Adipose tissue (tissue), 3 donors: Measurements from ENCODE around the gene CMKLR1. TPM values are rescaled to one million over a fixed set of nuclear protein-coding genes. Genes with fewer than 3 reads are reported as not detected.

Source experiments
- H3K27ac ChIP-seq: one replicate; pipeline ENCODE4 v1.5.1; 2013; ENCODE audit warnings: low read depth, low read length
- WGBS, 3 donors: extraction: QIAGEN DNeasy Blood & Tissue Kit; methylation state at CpG; one replicate each; pipeline ENCODE4 v1.1.7; 2013; 5-methylcytosine and 5-hydroxymethylcytosine counted together
- polyA plus RNA-seq, 3 donors: library from polyadenylated mRNA; stranded (reverse); fragments of 200-250 nt; gene quantifications; one replicate each; pipeline ENCODE4 v1.2.3, GENCODE V29; 2013
- donor health status: healthy with polysubstance abuse.
- donor health status: Bipolar disorder and iron deficiency.
- donor health status: healthy.

Gene CMKLR1
- polyA plus RNA-seq, 3 donors: 1.3 to 7.0 (median 5.3) TPM

GRCh38 chr12:108341854-108342847, 3.0 kb upstream of the CMKLR1 start:
- 58 to 87% (median 79%) methylated on average over 8 of the region's 8 CpGs for WGBS, 3 donors
- H3K27ac ChIP-seq: no peak overlapping the region

- no peak overlapping the region for H3K27ac ChIP-seq
- WGBS, 3 donors: 56 to 83% (median 74%) methylated on average over 3 of the region's 3 CpGs
Observed at GRCh38 chr12:108341356-108341755, 2.2 kb upstream of the CMKLR1 start.

GRCh38 chr12:108340037-108340436, 926 bp upstream of the CMKLR1 start:
- 64 to 71% (median 69%) methylated on average over 10 of the region's 10 CpGs for WGBS, 3 donors
- H3K27ac ChIP-seq: no peak overlapping the region

DNA sequence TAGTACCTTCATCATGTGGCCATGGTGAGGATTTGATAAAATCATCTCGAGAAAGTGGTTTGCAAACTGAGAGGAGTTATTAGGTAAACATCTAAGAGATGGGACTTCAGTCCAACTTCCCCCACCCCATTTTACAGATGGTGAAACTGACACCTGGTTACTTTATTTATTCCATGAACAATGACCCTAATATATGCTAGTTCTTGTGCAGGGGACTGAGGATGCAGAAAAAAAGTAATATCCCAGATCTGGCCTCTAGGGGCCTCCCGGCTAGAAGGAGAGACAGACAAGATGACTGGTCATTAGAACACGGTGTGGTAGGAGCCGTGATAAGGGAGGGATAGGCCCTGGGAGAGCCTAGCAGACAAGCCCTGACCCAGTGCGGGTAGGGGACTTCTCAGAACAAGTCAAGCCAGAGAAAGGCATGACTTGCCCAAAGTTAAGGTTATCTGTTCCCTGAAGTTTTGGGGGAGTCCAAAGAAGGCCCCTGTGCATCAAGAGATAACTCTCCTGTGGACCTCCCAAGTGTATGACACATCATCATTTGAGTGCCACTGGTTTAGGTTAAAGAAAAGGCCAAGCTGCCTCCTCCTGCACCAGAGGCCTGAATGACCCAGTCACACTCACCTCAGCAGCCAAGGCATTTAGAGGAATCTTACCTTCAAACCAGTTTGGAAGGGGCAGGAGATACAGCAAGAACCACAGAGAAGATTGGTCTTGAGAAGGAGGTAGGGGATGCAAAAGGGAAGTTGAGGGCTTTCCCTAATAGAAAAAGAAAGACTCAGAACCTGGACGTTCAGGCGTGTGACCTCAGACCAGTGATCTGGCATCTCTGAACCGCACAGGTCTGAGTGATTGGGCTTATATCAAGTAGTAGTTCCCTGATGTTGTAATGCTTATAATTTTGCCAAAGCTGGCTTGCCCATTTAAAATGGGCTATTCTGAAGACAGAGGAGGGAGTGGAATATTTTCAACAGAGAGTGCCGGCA, 1.6 kb downstream of the CMKLR1 start:
- no peak overlapping the region for H3K27ac ChIP-seq
- WGBS, 3 donors: 60 to 65% (median 62%) methylated on average over 9 of the region's 9 CpGs

DNA sequence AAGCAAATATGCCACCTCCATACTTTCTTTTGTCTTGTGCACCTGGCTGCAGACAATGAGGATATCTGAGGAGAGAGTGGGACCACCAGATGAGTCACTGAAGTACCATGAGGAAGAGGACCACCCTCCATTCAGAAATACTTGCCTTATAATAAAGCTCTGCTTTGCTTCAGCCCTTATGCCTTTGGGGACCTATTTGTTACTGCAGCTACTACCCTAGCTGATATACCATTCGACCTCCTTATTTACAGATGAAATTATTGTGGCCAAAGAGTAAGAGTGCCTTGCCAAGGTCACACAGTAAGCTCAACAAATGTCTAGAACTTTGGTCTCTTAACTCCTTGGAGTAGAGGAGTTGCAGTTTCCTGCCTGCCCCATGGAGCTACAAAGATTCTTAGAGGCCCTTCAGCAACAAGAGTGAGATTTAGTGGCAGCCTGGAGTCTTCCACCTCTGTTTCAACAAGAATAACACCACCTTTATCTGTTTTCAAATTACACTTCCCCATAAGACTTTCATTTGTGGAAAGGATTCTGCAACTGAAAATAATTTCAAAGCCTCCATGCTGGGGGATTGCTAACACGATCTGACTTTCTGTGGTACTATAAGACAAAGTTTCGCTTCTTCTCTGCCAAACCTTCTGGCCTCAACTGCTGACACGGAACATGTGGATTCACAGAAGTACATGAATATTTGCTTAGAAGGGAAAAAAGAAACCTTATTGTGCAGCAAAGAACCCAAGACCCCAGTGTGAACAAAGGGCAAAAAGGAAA, 3.6 kb downstream of the CMKLR1 start:
- no peak overlapping the region for H3K27ac ChIP-seq

GRCh38 chr12:108333898-108334699, 5.0 kb downstream of the CMKLR1 start:
- 69 to 78% (median 73%) methylated on average over 10 of the region's 10 CpGs for WGBS, 3 donors
- no peak overlapping the region for H3K27ac ChIP-seq

More for the DNA sequence above, 3.6 kb downstream of the CMKLR1 start:
- 71 to 84% (median 79%) methylated on average over 4 of the region's 4 CpGs for WGBS, 3 donors

DNA sequence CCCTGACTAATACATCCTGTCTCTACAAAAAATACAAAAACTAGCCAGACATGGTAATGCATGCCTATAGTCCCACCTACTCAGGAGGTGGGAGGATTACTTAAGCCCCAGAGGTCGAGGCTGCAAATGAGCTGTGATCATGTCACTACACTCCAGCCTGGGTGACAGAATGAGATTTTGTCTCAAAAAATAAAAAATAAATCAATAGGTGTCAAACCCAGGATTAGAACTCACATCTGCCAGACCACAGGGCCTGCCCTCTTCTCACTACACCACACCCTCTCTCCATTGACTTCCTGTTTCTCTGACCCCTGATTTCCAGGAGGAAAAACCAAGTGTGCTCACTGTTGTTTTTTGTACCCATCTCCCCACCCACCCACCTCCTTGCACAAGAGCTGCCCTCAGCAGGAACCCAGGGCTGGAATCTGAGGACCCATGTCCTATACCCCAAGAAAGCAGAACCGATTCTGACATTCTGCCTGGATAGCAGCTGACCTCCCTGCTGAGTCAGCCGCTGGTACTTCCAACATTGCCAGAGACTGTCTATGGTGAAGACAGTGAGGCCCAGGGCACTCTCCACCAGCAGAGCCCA, 6.2 kb downstream of the CMKLR1 start:
- no peak overlapping the region for H3K27ac ChIP-seq
- WGBS, 3 donors: 27 to 54% (median 35%) methylated on average over 3 of the region's 3 CpGs

GRCh38 chr12:108328420-108328819, 10.7 kb downstream of the CMKLR1 start:
- no peak overlapping the region for H3K27ac ChIP-seq
- 61 to 79% (median 73%) methylated on average over 7 of the region's 7 CpGs for WGBS, 3 donors

DNA sequence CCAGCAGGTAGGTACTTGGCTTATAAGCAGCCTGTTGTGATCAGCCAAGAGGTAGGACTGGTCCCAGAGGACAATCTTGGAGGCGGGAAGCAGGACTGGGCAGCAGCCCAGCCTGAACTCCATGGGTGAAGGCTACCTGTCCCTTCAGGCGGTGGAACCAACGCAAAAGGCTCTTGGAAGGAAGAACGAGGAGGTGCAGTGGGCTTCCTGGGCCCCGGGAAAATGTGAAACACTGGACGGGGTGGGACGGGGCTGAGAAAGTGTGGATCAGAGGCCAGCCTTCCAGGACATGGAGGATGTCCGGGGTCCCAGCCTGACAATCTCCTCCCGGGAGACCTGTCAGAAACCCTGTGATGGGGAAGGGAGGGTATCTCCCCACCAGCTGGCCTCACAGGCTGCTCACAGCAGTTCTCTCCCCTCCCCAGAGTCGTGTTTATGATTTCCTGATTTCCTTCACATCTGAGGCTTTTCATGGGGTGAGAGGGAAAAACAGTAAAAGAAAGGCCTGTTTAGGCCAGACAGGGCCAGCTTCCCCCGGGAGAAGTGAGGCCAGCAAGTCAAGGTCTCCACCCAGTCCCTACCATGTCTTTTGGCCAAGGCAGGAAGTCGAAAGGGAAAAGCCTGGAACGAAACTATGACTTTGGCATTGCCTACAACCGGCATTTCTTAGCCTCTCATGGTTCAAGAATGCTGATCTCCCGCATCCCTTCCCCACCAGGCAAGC, 11.3 kb downstream of the CMKLR1 start:
- no peak overlapping the region for H3K27ac ChIP-seq
- 50 to 68% (median 51%) methylated on average over 15 of the region's 15 CpGs for WGBS, 3 donors

DNA sequence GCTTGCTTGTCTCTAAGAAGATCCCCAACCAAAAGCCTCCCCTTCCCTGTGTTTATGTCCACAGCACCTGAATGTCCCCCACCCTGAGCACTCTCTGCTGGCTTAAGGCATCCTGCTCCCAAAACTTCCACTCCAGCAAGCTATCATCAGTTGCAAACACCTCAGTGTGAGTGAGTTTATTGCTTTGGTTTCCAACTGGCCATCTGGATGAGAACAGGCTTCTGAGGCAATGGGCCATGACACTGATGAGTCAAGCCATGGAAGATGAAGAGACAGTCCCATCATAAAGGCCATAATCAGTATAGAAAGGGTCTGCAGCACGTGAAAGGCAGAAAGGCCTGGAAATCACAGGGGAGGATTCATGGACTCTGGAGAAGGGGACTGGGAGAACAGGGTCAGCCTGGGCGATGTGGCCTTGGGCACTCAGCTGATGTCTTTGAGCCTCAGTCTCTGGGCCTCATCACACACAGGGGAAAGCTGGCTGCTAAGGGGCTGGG, 12.8 kb downstream of the CMKLR1 start:
- 50 to 89% (median 65%) methylated on average over 2 of the region's 2 CpGs for WGBS, 3 donors
- H3K27ac ChIP-seq: no peak overlapping the region

- no peak overlapping the region for H3K27ac ChIP-seq
Observed at GRCh38 chr12:108325549-108325948, 13.6 kb downstream of the CMKLR1 start.

DNA sequence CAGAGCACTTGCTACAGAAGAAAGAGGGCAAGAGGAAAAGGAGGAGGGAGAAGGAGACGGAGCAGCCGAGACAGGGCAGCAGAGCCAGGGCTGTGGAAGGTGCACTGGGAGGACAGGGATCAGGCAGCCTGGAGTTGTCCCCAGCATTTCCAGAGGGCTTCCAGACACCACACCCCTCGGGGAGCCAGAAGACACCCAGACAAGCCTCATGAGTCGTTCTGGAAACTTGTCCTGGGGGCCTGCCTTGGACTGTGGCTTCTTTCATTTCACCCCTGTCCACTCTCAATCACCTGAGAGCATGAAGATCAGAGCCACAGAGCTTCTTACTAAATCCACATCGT, 14.1 kb downstream of the CMKLR1 start:
- no peak overlapping the region for H3K27ac ChIP-seq
- 61 to 79% (median 74%) methylated on average over 5 of the region's 5 CpGs for WGBS, 3 donors

More at GRCh38 chr12:108325549-108325948, 13.6 kb downstream of the CMKLR1 start:
- WGBS, 3 donors: 79 to 92% (median 80%) methylated on average over 3 of the region's 3 CpGs

DNA sequence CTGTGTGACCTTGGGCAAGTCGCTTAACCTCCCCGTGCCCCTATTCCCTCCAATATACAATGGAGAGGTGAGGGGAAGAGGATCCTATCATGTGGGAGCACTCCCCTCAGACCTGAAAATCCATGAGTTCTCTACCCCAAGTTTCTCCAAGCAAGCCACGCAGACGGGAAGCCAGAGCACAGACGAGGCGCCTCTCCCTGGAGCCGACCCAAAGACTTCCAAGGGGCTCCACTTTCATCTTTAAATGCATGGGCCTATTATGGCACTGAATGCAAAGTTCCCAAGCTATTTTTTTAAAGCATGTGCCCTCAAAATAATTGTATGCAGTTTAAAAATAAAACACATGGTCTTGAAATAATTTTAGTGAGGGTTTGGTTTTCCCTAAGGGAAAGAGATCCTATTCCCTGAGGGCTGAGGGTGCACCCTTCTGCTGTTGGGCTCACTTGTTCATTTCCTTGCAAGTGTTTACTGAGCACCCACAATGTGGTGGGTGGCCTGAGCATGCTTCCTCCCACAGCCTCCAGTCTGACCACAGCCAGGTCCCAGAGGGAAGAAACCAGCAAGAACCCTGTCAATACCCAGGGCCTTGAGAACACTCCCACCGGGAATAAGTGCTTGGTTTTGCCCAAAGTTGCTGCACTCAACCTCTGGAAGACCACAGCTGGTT, 14.6 kb downstream of the CMKLR1 start:
- WGBS, 3 donors: 72 to 82% (median 74%) methylated on average over 8 of the region's 8 CpGs
- H3K27ac ChIP-seq: no peak overlapping the region

DNA sequence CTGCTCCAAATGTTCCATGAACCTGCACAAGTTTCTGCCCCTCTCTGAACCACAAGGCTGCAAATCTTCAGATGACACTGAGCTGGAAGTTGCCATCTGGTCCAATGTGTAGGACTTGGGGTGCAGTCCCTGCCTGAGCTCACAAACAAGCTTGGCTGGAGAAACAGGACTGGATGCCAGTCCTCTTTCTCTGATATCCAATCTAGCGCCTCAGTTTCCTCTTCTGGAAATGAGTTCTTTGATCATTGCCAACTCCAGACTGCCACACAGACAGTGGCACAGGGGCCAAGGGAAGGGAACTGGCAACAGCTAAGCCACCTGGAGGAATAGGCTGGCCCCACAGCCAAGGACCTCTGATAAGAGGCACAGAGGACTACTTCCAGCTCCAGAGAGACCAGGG, 15.5 kb downstream of the CMKLR1 start:
- no peak overlapping the region for H3K27ac ChIP-seq
- 63 to 100% (median 88%) methylated on average over 1 of the region's 1 CpG for WGBS, 3 donors

- H3K27ac ChIP-seq: no peak overlapping the region
- 71 to 90% (median 85%) methylated on average over 2 of the region's 2 CpGs for WGBS, 3 donors
Observed at GRCh38 chr12:108322998-108323397, 16.1 kb downstream of the CMKLR1 start.

DNA sequence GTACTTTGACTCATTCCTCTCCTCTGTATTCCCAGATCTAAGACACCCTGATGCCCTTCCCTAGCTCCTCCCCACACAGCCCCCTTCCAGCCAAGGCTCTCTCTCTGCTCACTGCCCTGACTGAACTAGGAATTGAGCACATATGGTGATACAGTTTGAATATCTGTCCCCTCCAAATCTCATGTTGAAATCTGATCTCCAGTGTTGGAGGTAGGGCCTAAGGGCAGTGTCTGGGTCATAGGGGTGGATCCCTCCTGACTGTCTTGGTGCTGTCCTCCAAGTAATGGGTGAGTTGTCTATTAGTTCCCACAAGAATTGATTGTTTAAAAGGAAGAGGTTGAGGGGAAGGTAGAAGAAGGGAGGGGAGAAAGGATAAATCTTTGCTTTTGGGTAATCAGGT, 17.4 kb downstream of the CMKLR1 start:
- H3K27ac ChIP-seq: no peak overlapping the region
